ENCODE results near the gene MARK4.

MARK4 gene

DNA sequence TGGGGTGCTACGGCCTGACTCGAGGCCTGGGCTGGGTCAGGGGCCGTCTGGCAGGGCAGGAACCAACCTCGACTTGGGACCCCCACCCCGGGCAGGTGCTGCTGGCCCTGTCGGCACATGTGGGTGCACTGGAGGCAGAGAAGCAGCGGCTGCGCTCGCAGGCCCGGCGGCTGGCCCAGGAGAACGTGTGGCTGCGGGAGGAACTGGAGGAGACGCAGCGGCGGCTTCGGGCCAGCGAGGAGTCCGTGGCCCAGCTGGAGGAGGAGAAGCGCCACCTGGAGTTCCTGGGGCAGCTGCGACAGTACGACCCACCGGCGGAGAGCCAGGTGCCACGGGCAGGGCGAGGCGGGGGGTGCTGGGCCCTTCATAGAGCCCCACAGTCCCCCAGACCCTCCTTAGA is 95.4 kb downstream of the MARK4 start:
- Histone ChIP-seq H3K4me2 (ENCODE audit: low read depth, low read length, poor library complexity, severe bottlenecking) (no peak overlapping the region), H3K4me3 (ENCODE audit: insufficient read depth, low read length, poor library complexity, severe bottlenecking) (no peak overlapping the region), H3K9ac (ENCODE audit: low read length) (no peak overlapping the region), H3K79me2 (ENCODE audit: insufficient read depth, low read length) (no peaks in the 10 kb centered on the region), H3K27ac (ENCODE audit: low read depth, low read length) (no peak overlapping the region), H3K27me3 (ENCODE audit: low read length) (no peaks in the 10 kb centered on the region), H3K9me3 (ENCODE audit: insufficient read depth, low read length) (no peaks in the 10 kb centered on the region), H3K9me2 (replicated peaks; ENCODE audit: insufficient read depth, low read length) (no peaks in the 10 kb centered on the region), H3K36me3 (ENCODE audit: low read length) (no peaks in the 10 kb centered on the region), H3F3A (ENCODE audit: insufficient read depth) (no peaks in the 10 kb centered on the region), H4K20me1 (ENCODE audit: low read depth, low read length) (no peaks in the 10 kb centered on the region), H2AFZ (ENCODE audit: low read depth, low read length, severe bottlenecking) (no peak overlapping the region)
- TF ChIP-seq, protein P1, sequence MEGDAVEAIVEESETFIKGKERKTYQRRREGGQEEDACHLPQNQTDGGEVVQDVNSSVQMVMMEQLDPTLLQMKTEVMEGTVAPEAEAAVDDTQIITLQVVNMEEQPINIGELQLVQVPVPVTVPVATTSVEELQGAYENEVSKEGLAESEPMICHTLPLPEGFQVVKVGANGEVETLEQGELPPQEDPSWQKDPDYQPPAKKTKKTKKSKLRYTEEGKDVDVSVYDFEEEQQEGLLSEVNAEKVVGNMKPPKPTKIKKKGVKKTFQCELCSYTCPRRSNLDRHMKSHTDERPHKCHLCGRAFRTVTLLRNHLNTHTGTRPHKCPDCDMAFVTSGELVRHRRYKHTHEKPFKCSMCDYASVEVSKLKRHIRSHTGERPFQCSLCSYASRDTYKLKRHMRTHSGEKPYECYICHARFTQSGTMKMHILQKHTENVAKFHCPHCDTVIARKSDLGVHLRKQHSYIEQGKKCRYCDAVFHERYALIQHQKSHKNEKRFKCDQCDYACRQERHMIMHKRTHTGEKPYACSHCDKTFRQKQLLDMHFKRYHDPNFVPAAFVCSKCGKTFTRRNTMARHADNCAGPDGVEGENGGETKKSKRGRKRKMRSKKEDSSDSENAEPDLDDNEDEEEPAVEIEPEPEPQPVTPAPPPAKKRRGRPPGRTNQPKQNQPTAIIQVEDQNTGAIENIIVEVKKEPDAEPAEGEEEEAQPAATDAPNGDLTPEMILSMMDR (IDR thresholded peaks at IDR 0.05; ENCODE audit: insufficient read depth, low read length, poor library complexity, severe bottlenecking): no peak
- no peak for TF ChIP-seq EZH2phosphoT487 (conservative IDR thresholded peaks at IDR 0.05; ENCODE audit: low read length)

DNA sequence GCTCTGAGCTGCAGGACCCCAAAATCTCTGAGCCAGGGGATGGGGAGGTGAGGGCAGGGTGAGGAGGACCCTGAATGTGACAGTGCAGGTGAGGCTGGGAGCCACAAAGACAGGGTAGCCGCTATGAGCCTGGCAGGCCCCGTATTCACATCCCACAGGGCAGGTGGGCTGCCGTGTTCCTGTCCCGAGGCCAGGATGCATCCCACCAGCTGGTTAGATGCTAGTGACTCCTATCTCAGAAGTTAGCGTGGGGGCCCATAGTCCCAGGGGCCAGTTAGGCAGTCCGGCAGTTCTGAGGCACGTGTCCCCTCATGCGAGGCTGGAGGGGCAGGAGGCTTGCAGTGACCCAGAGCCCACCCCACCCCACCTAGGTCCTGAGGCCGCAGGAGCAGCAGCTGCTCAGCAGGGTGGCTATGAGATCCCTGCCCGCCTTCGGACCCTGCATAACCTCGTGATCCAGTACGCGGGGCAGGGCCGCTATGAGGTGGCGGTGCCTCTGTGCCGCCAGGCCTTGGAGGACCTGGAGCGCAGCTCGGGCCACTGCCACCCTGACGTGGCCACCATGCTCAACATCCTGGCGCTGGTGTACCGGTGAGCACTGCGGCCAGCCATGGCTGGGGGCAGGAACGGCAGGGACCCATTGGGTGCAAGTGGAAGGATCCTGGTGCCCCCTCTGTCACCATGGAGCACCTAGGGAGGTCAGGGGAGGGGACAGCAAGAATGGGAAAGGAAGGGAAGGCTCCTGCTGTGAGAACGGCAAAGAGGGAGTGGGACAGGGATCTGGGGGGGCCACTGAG is 96.7 kb downstream of the MARK4 start:
- Histone ChIP-seq H4K20me1 (ENCODE audit: low read depth, low read length) (no peaks in the 10 kb centered on the region), H3K27ac (ENCODE audit: low read depth, low read length) (no peak overlapping the region), H3K9me2 (replicated peaks; ENCODE audit: insufficient read depth, low read length) (no peaks in the 10 kb centered on the region), H3K9ac (ENCODE audit: low read length) (no peak overlapping the region), H2AFZ (ENCODE audit: low read depth, low read length, severe bottlenecking) (no peak overlapping the region), H3K79me2 (ENCODE audit: insufficient read depth, low read length) (no peaks in the 10 kb centered on the region), H3K4me3 (ENCODE audit: insufficient read depth, low read length, poor library complexity, severe bottlenecking) (no peak overlapping the region), H3K9me3 (ENCODE audit: insufficient read depth, low read length) (no peaks in the 10 kb centered on the region), H3K27me3 (ENCODE audit: low read length) (no peaks in the 10 kb centered on the region), H3K4me2 (ENCODE audit: low read depth, low read length, poor library complexity, severe bottlenecking) (no peak overlapping the region), H3F3A (ENCODE audit: insufficient read depth) (no peaks in the 10 kb centered on the region), H3K36me3 (ENCODE audit: low read length) (no peaks in the 10 kb centered on the region)
- no peak for TF ChIP-seq EZH2phosphoT487 (conservative IDR thresholded peaks at IDR 0.05; ENCODE audit: low read length)
- TF ChIP-seq, protein P1 (IDR thresholded peaks at IDR 0.05; ENCODE audit: insufficient read depth, low read length, poor library complexity, severe bottlenecking): no peak

DNA sequence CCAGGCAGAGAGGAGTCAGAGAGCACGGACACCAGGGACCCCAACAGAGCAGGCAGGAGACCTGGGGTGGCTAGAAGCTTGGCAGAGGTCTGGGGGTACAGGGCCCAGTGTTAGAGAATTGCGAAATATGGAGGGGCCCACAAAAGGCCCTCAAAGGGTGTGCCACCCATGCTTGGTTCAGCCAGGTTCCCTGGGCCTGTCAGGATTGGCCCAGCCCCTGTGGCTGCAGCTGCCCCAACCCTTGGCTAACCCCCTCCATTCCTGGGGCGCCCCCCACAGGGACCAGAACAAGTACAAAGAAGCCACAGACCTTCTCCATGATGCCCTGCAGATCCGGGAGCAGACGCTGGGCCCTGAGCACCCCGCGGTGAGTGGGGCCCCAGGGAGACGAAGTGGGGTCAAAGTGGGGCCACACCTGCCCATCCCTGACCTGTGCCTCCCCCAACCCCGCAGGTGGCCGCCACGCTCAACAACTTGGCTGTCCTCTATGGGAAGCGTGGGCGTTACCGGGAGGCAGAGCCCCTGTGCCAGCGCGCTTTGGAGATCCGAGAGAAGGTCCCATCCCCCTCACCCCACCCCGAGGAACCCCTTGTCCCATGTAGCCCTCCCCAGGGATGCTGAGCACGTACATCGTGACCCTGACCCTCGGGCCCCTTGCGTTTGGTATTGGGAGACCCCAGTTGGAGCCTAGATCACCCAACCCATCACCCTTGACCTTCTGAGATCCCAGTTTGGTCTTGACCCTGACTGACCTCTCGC is 97.5 kb downstream of the MARK4 start:
- H3K9ac ChIP-seq (ENCODE audit: low read length): no peak overlapping the region
- no peaks in the 10 kb centered on the region for H4K20me1 ChIP-seq (ENCODE audit: low read depth, low read length)
- H3K9me3 ChIP-seq (ENCODE audit: insufficient read depth, low read length): no peaks in the 10 kb centered on the region
- no peak overlapping the region for H2AFZ ChIP-seq (ENCODE audit: low read depth, low read length, severe bottlenecking)
- H3K27ac ChIP-seq (ENCODE audit: low read depth, low read length): no peak overlapping the region
- TF ChIP-seq EZH2phosphoT487 (conservative IDR thresholded peaks at IDR 0.05; ENCODE audit: low read length): no peak
- TF ChIP-seq, protein P1 (IDR thresholded peaks at IDR 0.05; ENCODE audit: insufficient read depth, low read length, poor library complexity, severe bottlenecking): no peak
- no peaks in the 10 kb centered on the region for H3F3A ChIP-seq (ENCODE audit: insufficient read depth)
- no peaks in the 10 kb centered on the region for H3K27me3 ChIP-seq (ENCODE audit: low read length)
- H3K9me2 ChIP-seq (replicated peaks; ENCODE audit: insufficient read depth, low read length): no peaks in the 10 kb centered on the region
- H3K79me2 ChIP-seq (ENCODE audit: insufficient read depth, low read length): no peaks in the 10 kb centered on the region
- H3K4me3 ChIP-seq (ENCODE audit: insufficient read depth, low read length, poor library complexity, severe bottlenecking): no peak overlapping the region
- H3K36me3 ChIP-seq (ENCODE audit: low read length): no peaks in the 10 kb centered on the region
- no peak overlapping the region for H3K4me2 ChIP-seq (ENCODE audit: low read depth, low read length, poor library complexity, severe bottlenecking)

Measured in SU-DHL-6 (cell line).